Peyer's patch (tissue), 4 donors: ENCODE results near the gene QSER1. TPM values are rescaled to one million over a fixed set of nuclear protein-coding genes. Genes with fewer than 3 reads are reported as not detected.

Experiments used
- DNase-seq, 3 donors: peaks; one replicate each; pipeline ENCODE4 v3.0.0-alpha.2; 2017 to 2019
- H3K27ac ChIP-seq, 4 donors: fragments of 200-600 bp; sonication (generic); one replicate each; pipeline ENCODE4 v1.5.1; 2016 to 2019
- H3K27me3 ChIP-seq, 2 donors: fragments of 200-600 bp; sonication (generic); one replicate each; pipeline ENCODE4 v1.5.1; 2019
- H3K36me3 ChIP-seq, 3 donors: fragments of 200-600 bp; sonication (generic); one replicate each; pipeline ENCODE4 v1.5.1; 2016 to 2019
- H3K4me1 ChIP-seq, 4 donors: fragments of 200-600 bp; sonication (generic); one replicate each; pipeline ENCODE4 v1.5.1; 2016 to 2019
- H3K4me3 ChIP-seq, 4 donors: fragments of 200-600 bp; sonication (generic); 1 replicate in 3 of 4; 2 replicates in 1 of 4; pipeline ENCODE4 v1.5.1; 2016 to 2019; ENCODE audit warnings: mild to moderate bottlenecking in 1 of 4
- H3K9me3 ChIP-seq, 4 donors: fragments of 200-600 bp; sonication (generic); one replicate each; pipeline ENCODE4 v1.5.1; 2016 to 2019; ENCODE audit warnings: mild to moderate bottlenecking in 1 of 4
- POLR2A ChIP-seq, 2 donors: fragments of 450-650 bp; IDR thresholded peaks; one replicate each; pipeline ENCODE4 v1.5.1; 2017; ENCODE audit warnings: antibody characterized with exemption in 2 of 2, mild to moderate bottlenecking in 2 of 2, moderate library complexity in 2 of 2
- total RNA-seq, 4 donors: library from RNA; depleted of rRNA; stranded (reverse); fragments of >200 nt; gene quantifications; one replicate each; pipeline ENCODE4 v1.1.0, GENCODE V29; 2016
- TF ChIP-seq, protein P1 (sequence below), 6 experiments: fragments of 450-650 bp in 4 of 6; fragments of 200-600 bp in 2 of 6; sonication (generic) in 1 of 6; IDR thresholded peaks; one replicate each; pipeline ENCODE4 v1.5.1; 2017 to 2019; ENCODE audit warnings: antibody characterized with exemption in 6 of 6, mild to moderate bottlenecking in 3 of 6, moderate library complexity in 1 of 6

The QSER1 gene
- total RNA-seq, 4 donors from 2014 or later = 17.7 to 111 (median 21.9) TPM

DNA sequence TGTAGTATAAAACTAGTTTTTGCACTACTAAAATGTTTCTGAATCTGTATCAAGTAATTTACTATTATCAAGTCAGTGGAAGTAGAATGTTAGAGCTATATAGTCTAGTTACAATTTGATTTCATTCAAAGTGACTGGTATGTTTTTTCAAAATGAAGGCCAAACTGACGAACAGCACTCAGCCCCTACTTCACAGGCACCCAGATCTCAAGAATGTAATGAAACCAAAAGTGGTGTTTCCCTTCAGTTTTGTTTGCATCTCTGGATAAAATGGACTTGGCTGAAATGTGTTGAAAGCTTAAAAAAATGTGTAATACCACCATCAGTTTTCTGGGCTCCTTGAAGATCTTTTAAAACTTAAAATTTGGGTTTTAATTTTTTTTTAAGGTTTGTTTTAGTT is 46.4 kb downstream of the QSER1 start:
- TF ChIP-seq, protein P1, sequence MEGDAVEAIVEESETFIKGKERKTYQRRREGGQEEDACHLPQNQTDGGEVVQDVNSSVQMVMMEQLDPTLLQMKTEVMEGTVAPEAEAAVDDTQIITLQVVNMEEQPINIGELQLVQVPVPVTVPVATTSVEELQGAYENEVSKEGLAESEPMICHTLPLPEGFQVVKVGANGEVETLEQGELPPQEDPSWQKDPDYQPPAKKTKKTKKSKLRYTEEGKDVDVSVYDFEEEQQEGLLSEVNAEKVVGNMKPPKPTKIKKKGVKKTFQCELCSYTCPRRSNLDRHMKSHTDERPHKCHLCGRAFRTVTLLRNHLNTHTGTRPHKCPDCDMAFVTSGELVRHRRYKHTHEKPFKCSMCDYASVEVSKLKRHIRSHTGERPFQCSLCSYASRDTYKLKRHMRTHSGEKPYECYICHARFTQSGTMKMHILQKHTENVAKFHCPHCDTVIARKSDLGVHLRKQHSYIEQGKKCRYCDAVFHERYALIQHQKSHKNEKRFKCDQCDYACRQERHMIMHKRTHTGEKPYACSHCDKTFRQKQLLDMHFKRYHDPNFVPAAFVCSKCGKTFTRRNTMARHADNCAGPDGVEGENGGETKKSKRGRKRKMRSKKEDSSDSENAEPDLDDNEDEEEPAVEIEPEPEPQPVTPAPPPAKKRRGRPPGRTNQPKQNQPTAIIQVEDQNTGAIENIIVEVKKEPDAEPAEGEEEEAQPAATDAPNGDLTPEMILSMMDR (IDR thresholded peaks at IDR 0.05) = no peak
- no peak for TF ChIP-seq POLR2A (IDR thresholded peaks at IDR 0.05)
- H3K4me3 ChIP-seq = no peak overlapping the region
- H3K9me3 ChIP-seq = no peaks in the 10 kb centered on the region
- no peak for DNase-seq
- H3K27ac ChIP-seq = no peak overlapping the region
- no peaks in the 10 kb centered on the region for H3K27me3 ChIP-seq
- H3K4me1 ChIP-seq = no peaks in the 10 kb centered on the region
- no peaks in the 10 kb centered on the region for H3K36me3 ChIP-seq

DNA sequence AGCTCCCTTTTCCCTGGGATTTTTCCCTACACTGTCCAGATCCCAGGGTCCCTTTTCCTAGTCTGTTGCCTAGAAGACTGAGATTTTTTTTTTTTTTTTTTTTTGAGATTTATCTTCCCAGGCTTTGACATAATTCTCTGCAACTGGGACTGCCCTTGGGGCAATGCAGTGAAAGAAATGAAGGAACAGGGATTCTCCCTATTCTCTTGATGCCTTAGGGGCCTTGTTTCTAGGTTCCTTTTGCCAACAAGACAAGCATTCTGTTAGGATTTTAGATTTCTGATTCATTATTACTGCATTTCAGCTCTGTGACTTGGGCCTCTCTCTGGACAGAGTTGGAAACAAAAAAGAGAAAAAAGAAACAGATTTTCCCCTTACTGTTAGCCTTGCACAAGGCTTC is 47.3 kb downstream of the QSER1 start:
- H3K27me3 ChIP-seq = no peaks in the 10 kb centered on the region
- H3K9me3 ChIP-seq = no peaks in the 10 kb centered on the region
- TF ChIP-seq, protein P1 (IDR thresholded peaks at IDR 0.05) = no peak
- no peak for TF ChIP-seq POLR2A (IDR thresholded peaks at IDR 0.05)
- no peak for DNase-seq
- H3K36me3 ChIP-seq = no peaks in the 10 kb centered on the region
- H3K4me1 ChIP-seq = no peaks in the 10 kb centered on the region
- no peak overlapping the region for H3K4me3 ChIP-seq
- no peak overlapping the region for H3K27ac ChIP-seq

DNA sequence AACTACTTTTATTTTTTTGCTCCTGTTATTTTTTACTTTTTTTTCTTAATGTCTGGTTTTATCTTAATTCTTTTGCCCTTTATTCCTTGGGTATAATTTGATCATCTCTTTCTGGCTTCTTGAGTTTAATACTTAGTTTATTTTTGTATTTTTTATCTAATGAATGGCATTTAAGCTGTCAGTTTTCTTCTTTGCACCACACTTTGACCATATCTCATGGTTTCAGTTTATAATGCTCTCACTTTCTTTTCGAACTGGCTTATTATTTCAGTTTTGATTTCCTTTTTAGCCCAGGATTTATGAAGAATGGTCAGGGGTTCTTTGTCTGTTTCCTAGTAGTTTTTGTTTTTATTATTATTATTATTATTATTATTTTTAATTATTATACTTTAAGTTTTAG is 48.3 kb downstream of the QSER1 start:
- Histone ChIP-seq H3K27me3 (no peaks in the 10 kb centered on the region), H3K9me3 (no peaks in the 10 kb centered on the region), H3K4me1 (no peaks in the 10 kb centered on the region), H3K36me3 (no peaks in the 10 kb centered on the region), H3K4me3 (no peak overlapping the region), H3K27ac (no peak overlapping the region)
- TF ChIP-seq POLR2A (IDR thresholded peaks at IDR 0.05) = no peak
- DNase-seq = no peak

DNA sequence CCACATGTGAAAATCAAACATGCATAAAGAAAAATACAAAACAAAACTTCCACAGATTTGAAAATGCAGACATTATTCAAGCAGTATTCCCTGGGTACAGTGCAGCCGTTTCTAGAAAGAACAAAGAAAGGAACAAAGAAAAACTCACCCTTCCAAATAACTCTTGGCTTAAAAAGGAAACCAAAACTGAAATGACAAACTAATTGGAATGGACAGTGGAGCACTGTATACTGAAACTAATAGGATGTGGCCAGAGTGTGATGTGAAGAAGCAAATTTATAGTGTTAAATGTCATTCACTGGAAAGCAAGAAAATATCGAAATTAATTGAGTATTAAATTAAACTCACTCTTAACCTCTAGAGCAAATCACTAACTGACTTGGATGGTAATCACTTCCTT is 55.4 kb downstream of the QSER1 start:
- Histone ChIP-seq H3K9me3 (no peaks in the 10 kb centered on the region), H3K4me3 (no peak overlapping the region), H3K27me3 (no peaks in the 10 kb centered on the region), H3K4me1 (no peaks in the 10 kb centered on the region), H3K27ac (no peak overlapping the region), H3K36me3 (no peaks in the 10 kb centered on the region)
- DNase-seq = no peak
- TF ChIP-seq POLR2A (IDR thresholded peaks at IDR 0.05) = no peak
- TF ChIP-seq, protein P1 (IDR thresholded peaks at IDR 0.05) = no peak

DNA sequence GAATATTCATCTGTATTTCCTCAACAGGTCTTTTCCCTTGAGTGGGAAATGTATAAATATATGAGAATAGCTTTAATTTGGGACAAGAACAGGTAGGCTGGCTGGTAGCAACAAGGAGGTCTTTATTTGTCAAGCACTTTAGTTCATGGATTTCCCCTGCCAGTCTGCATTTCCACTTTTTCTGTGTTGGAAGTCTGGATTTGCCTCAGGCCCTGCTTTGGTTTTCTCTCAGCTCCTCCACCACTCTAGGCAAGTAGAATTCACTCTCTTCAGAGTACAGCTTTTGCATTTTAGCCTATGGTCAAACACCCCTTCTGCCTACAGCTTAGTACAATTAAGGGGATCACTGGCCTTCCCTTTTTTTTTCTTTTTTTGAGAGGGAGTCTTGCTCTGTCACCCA is 57.1 kb downstream of the QSER1 start:
- Histone ChIP-seq H3K4me3 (no peak overlapping the region), H3K27ac (no peak overlapping the region), H3K27me3 (no peaks in the 10 kb centered on the region), H3K4me1 (no peaks in the 10 kb centered on the region), H3K9me3 (no peaks in the 10 kb centered on the region), H3K36me3 (no peaks in the 10 kb centered on the region)
- no peak for DNase-seq
- no peak for TF ChIP-seq POLR2A (IDR thresholded peaks at IDR 0.05)
- TF ChIP-seq, protein P1 (IDR thresholded peaks at IDR 0.05) = no peak

DNA sequence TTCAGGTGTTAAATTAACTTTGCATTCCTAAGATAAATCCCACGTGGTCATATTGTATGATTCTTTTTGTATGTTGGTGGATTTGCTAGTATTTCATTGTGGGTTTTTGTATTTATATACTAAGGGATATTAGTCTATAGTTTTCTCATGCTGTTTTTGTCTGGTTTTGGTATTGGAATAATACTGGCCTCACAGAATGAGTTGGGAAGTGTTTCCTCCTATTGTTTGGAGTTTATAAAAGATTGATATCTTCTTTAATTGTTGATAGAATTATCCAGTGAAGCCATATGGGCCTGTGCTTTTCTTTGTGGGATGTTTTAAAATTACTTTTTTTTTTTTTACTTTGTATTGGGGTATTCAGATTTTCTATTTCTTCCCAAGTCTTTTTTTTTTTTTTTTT is 59.8 kb downstream of the QSER1 start:
- Histone ChIP-seq H3K27me3 (no peaks in the 10 kb centered on the region), H3K36me3 (peaks cover 0 to 8% (median 0%) of the 10 kb centered on the region in 3 donors), H3K4me1 (no peaks in the 10 kb centered on the region), H3K9me3 (no peaks in the 10 kb centered on the region), H3K27ac (no peak overlapping the region), H3K4me3 (no peak overlapping the region)
- TF ChIP-seq, protein P1 (IDR thresholded peaks at IDR 0.05) = no peak
- no peak for TF ChIP-seq POLR2A (IDR thresholded peaks at IDR 0.05)
- no peak for DNase-seq
